ENCODE measurements around the gene TMEM236. TPM values are rescaled to one million over a fixed set of nuclear protein-coding genes. Genes with fewer than 3 reads are reported as not detected.

TMEM236 gene
- total RNA-seq, 1 donor from 2014 or later = 0.07 TPM

DNA sequence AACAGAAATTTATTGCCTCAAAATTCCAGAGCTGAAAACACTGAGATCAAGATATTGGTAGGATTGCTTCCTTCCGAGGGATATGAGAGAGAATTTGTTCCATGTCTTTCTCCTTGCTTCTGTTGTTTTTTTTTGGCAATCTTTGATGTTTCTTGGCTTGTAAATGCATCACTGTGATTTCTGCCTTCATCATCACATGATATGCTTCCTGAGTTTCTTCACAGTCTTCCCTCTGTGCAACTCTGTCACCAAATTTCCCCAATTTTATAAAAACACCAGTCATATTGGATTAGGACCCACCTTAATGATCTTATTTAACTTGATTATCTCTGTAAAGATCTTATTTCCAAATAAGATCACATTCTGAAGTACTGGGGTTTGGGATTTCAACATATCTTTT is 14.7 kb downstream of the TMEM236 start:
- Mint-ChIP-seq H3K27me3 (ENCODE audit: low read depth) (no peaks in the 10 kb centered on the region), H3K36me3 (ENCODE audit: low read depth) (peaks cover 3% of the 10 kb centered on the region), H3K27ac (ENCODE audit: unreplicated experiment) (no peak overlapping the region), H3K4me1 (ENCODE audit: low read depth) (no peaks in the 10 kb centered on the region), H3K4me3 (ENCODE audit: unreplicated experiment) (no peak overlapping the region), H3K9me3 (ENCODE audit: low read depth) (peaks cover 11% of the 10 kb centered on the region)
- DNase-seq (ENCODE audit: low spot score) = no peak
- TF ChIP-seq, protein P1, sequence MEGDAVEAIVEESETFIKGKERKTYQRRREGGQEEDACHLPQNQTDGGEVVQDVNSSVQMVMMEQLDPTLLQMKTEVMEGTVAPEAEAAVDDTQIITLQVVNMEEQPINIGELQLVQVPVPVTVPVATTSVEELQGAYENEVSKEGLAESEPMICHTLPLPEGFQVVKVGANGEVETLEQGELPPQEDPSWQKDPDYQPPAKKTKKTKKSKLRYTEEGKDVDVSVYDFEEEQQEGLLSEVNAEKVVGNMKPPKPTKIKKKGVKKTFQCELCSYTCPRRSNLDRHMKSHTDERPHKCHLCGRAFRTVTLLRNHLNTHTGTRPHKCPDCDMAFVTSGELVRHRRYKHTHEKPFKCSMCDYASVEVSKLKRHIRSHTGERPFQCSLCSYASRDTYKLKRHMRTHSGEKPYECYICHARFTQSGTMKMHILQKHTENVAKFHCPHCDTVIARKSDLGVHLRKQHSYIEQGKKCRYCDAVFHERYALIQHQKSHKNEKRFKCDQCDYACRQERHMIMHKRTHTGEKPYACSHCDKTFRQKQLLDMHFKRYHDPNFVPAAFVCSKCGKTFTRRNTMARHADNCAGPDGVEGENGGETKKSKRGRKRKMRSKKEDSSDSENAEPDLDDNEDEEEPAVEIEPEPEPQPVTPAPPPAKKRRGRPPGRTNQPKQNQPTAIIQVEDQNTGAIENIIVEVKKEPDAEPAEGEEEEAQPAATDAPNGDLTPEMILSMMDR (IDR thresholded peaks at IDR 0.05) = no peak

GRCh38 chr10:17768496-17768895 is 16.5 kb downstream of the TMEM236 start:
- H3K9me3 Mint-ChIP-seq (ENCODE audit: low read depth) = peaks cover 11% of the 10 kb centered on the region
- peaks cover 3% of the 10 kb centered on the region for H3K36me3 Mint-ChIP-seq (ENCODE audit: low read depth)
- H3K27me3 Mint-ChIP-seq (ENCODE audit: low read depth) = no peaks in the 10 kb centered on the region
- no peak overlapping the region for H3K4me3 Mint-ChIP-seq (ENCODE audit: unreplicated experiment)
- DNase-seq (ENCODE audit: low spot score) = no peak
- TF ChIP-seq, protein P1 (IDR thresholded peaks at IDR 0.05) = no peak
- H3K4me1 Mint-ChIP-seq (ENCODE audit: low read depth) = no peaks in the 10 kb centered on the region
- no peak overlapping the region for H3K27ac Mint-ChIP-seq (ENCODE audit: unreplicated experiment)

DNA sequence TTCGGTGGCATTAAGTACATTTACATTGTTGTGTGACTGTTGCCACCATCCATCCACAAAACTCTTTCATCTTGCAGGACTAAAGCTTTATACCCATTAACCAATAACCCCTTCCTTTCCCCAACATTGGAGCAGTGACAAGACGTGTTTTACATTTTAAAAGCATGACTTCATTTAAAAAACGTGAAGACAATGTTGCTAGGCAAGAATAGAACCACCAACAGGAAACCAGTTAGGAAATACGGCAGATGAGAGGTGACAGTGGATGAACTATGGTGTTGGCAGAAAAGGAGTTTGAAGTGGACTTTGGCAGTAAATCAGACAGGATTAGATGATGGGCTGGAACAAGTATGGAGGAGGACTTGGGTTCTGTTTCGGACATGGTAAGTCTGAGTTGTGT is 17.0 kb downstream of the TMEM236 start:
- Mint-ChIP-seq H3K36me3 (ENCODE audit: low read depth) (peaks cover 3% of the 10 kb centered on the region), H3K27me3 (ENCODE audit: low read depth) (no peaks in the 10 kb centered on the region), H3K27ac (ENCODE audit: unreplicated experiment) (no peak overlapping the region), H3K4me3 (ENCODE audit: unreplicated experiment) (no peak overlapping the region), H3K4me1 (ENCODE audit: low read depth) (no peaks in the 10 kb centered on the region), H3K9me3 (ENCODE audit: low read depth) (peaks cover 11% of the 10 kb centered on the region)
- TF ChIP-seq, protein P1 (IDR thresholded peaks at IDR 0.05) = no peak
- no peak for DNase-seq (ENCODE audit: low spot score)

GRCh38 chr10:17771017-17771416 is 19.0 kb downstream of the TMEM236 start:
- Mint-ChIP-seq H3K9me3 (ENCODE audit: low read depth) (peaks cover 7% of the 10 kb centered on the region), H3K27me3 (ENCODE audit: low read depth) (no peaks in the 10 kb centered on the region), H3K4me3 (ENCODE audit: unreplicated experiment) (no peak overlapping the region), H3K36me3 (ENCODE audit: low read depth) (peaks cover 2% of the 10 kb centered on the region), H3K4me1 (ENCODE audit: low read depth) (no peaks in the 10 kb centered on the region), H3K27ac (ENCODE audit: unreplicated experiment) (no peak overlapping the region)
- TF ChIP-seq, protein P1 (IDR thresholded peaks at IDR 0.05) = no peak
- no peak for DNase-seq (ENCODE audit: low spot score)

GRCh38 chr10:17779784-17780183 is 27.8 kb downstream of the TMEM236 start:
- Mint-ChIP-seq H3K36me3 (ENCODE audit: low read depth) (no peaks in the 10 kb centered on the region), H3K27ac (ENCODE audit: unreplicated experiment) (no peak overlapping the region), H3K4me1 (ENCODE audit: low read depth) (peaks cover 21% of the 10 kb centered on the region), H3K27me3 (ENCODE audit: low read depth) (no peaks in the 10 kb centered on the region), H3K4me3 (ENCODE audit: unreplicated experiment) (no peak overlapping the region), H3K9me3 (ENCODE audit: low read depth) (no peaks in the 10 kb centered on the region)
- TF ChIP-seq, protein P1 (IDR thresholded peaks at IDR 0.05) = no peak
- no peak for DNase-seq (ENCODE audit: low spot score)

All from chondrocyte (in vitro differentiated cells).